HepG2 (cell line): ENCODE data around the gene MYO7A. TPM values are rescaled to one million over a fixed set of nuclear protein-coding genes. Genes with fewer than 3 reads are reported as not detected.

ENCODE experiments used
- BHLHE40 ChIP-seq: IDR thresholded peaks from 2 replicates; pipeline ENCODE4 v1.6.1; 2011; ENCODE audit warnings: low read length, improper control_type of control experiment
- GATAD1 ChIP-seq: IDR thresholded peaks from 2 replicates; pipeline ENCODE4 v1.6.1; 2016; ENCODE audit warnings: missing genetic modification reagents, missing compliant biosample characterization
- IRX3 ChIP-seq: sonication (generic); formaldehyde crosslinking; IDR thresholded peaks from 2 replicates; pipeline ENCODE4 v1.8.1; 2023; ENCODE audit warnings: mild to moderate bottlenecking, low read depth, missing genetic modification reagents, borderline replicate concordance
- MEF2D ChIP-seq: sonication (generic); formaldehyde crosslinking; IDR thresholded peaks from 2 replicates; pipeline ENCODE4 v1.5.1; 2020; ENCODE audit warnings: mild to moderate bottlenecking, missing genetic modification reagents
- MZF1 ChIP-seq: sonication (generic); formaldehyde crosslinking; IDR thresholded peaks from 2 replicates; pipeline ENCODE4 v1.8.1; 2023; ENCODE audit warnings: mild to moderate bottlenecking, missing genetic modification reagents, borderline replicate concordance
- NONO ChIP-seq, 2 experiments: fragments of 450-650 bp in 1 of 2; sonication (generic) in 1 of 2; formaldehyde crosslinking in 1 of 2; IDR thresholded peaks in 1 of 2; conservative IDR thresholded peaks in 1 of 2; 2 replicates each; pipeline versions ENCODE4 v1.6.1 to v1.8.0; 2017 to 2022; ENCODE audit warnings: mild to moderate bottlenecking in 1 of 2, missing genetic modification reagents in 1 of 2, moderate library complexity in 1 of 2
- POGZ ChIP-seq: sonication (generic); formaldehyde crosslinking; IDR thresholded peaks from 2 replicates; pipeline ENCODE4 v1.4.0; 2020; ENCODE audit warnings: mild to moderate bottlenecking, missing genetic modification reagents
- RAD21 ChIP-seq: fragments of 450-650 bp; formaldehyde crosslinking; IDR thresholded peaks from 2 replicates; pipeline ENCODE4 v1.5.0; 2020; ENCODE audit warnings: mild to moderate bottlenecking
- RFXANK ChIP-seq: IDR thresholded peaks from 2 replicates; pipeline ENCODE4 v1.6.1; 2016
- SP1 ChIP-seq, 2 experiments: fragments of 450-650 bp in 1 of 2; sonication (generic) in 1 of 2; formaldehyde crosslinking in 1 of 2; IDR thresholded peaks; 2 replicates each; pipeline versions ENCODE4 v1.4.0 to v1.6.1; 2016 to 2020; ENCODE audit warnings: missing genetic modification reagents in 1 of 2
- TMF1 ChIP-seq: sonication (generic); formaldehyde crosslinking; IDR thresholded peaks from 2 replicates; pipeline ENCODE4 v1.8.1; 2022; ENCODE audit warnings: low read depth, missing genetic modification reagents
- TOPORS ChIP-seq: sonication (generic); formaldehyde crosslinking; IDR thresholded peaks from 2 replicates; pipeline ENCODE4 v1.8.0; 2023; ENCODE audit warnings: mild to moderate bottlenecking, missing genetic modification reagents
- TP53 ChIP-seq: sonication (generic); formaldehyde crosslinking; conservative IDR thresholded peaks from 2 replicates; pipeline ENCODE4 v1.4.0; 2020; ENCODE audit warnings: missing genetic modification reagents
- ZBTB3 ChIP-seq: sonication (generic); formaldehyde crosslinking; IDR thresholded peaks from 2 replicates; pipeline ENCODE4 v1.4.0; 2020; ENCODE audit warnings: low read depth, mild to moderate bottlenecking, moderate library complexity, missing genetic modification reagents, borderline replicate concordance
- ZFP37 ChIP-seq: sonication (generic); formaldehyde crosslinking; IDR thresholded peaks from 2 replicates; pipeline ENCODE4 v1.4.0; 2020; ENCODE audit warnings: missing genetic modification reagents, borderline replicate concordance
- ZMYM3 ChIP-seq: sonication (generic); formaldehyde crosslinking; IDR thresholded peaks from 2 replicates; pipeline ENCODE4 v1.5.1; 2020; ENCODE audit warnings: mild to moderate bottlenecking, missing genetic modification reagents
- ZNF337 ChIP-seq: sonication (generic); formaldehyde crosslinking; IDR thresholded peaks from 2 replicates; pipeline ENCODE4 v1.5.1; 2020; ENCODE audit warnings: missing genetic modification reagents, low read depth, mild to moderate bottlenecking, borderline replicate concordance
- ZNF569 ChIP-seq: sonication (generic); formaldehyde crosslinking; IDR thresholded peaks from 2 replicates; pipeline ENCODE4 v1.5.0; 2020; ENCODE audit warnings: mild to moderate bottlenecking, missing genetic modification reagents, moderate library complexity, borderline replicate concordance
- ZNF660 ChIP-seq: sonication (generic); formaldehyde crosslinking; IDR thresholded peaks from 2 replicates; pipeline ENCODE4 v1.5.1; 2020; ENCODE audit warnings: mild to moderate bottlenecking, low read depth, missing genetic modification reagents, borderline replicate concordance
- ZNF713 ChIP-seq: sonication (generic); formaldehyde crosslinking; IDR thresholded peaks from 2 replicates; pipeline ENCODE4 v1.4.0; 2020; ENCODE audit warnings: mild to moderate bottlenecking, missing genetic modification reagents
- ZNF75D ChIP-seq: sonication (generic); formaldehyde crosslinking; IDR thresholded peaks from 2 replicates; pipeline ENCODE4 v1.8.1; 2023; ENCODE audit warnings: missing genetic modification reagents, mild to moderate bottlenecking, borderline replicate concordance
- ZNF83 ChIP-seq: sonication (generic); formaldehyde crosslinking; IDR thresholded peaks from 2 replicates; pipeline ENCODE4 v1.4.0; 2020; ENCODE audit warnings: missing genetic modification reagents, mild to moderate bottlenecking, borderline replicate concordance
- ZNF883 ChIP-seq: sonication (generic); formaldehyde crosslinking; IDR thresholded peaks from 2 replicates; pipeline ENCODE4 v1.5.1; 2020; ENCODE audit warnings: mild to moderate bottlenecking, missing genetic modification reagents; ENCODE audit errors: not compliant biosample characterization
- ZSCAN20 ChIP-seq: sonication (generic); formaldehyde crosslinking; IDR thresholded peaks from 2 replicates; pipeline ENCODE4 v1.4.0; 2020; ENCODE audit warnings: missing genetic modification reagents, mild to moderate bottlenecking, borderline replicate concordance
- polyA plus RNA-seq, 8 experiments: library from polyadenylated mRNA; depleted of rRNA in 3 of 8; stranded (reverse) in 7 of 8; unstranded in 1 of 8; fragments of >200 nt; fragmentation: Illumina TruSeq in 4 of 8; extraction: Trizol in 4 of 8; gene quantifications; 2 replicates each; pipeline versions ENCODE4 v1.2.1 to v1.2.3, GENCODE V29; 2011 to 2016; ENCODE audit warnings: low read depth in 4 of 8, missing spikeins in 1 of 8, mixed read lengths in 1 of 8; ENCODE audit not compliant: insufficient read depth in 1 of 8
- total RNA-seq, 5 experiments: library from RNA; depleted of rRNA; stranded (reverse); fragments of >200 nt; fragmentation: Illumina TruSeq; extraction: Trizol; gene quantifications; 2 replicates each; pipeline ENCODE4 v1.2.3, GENCODE V29; 2016; ENCODE audit warnings: low read depth in 1 of 5
- TF ChIP-seq, protein P1 (sequence below): sonication (generic); formaldehyde crosslinking; IDR thresholded peaks from 2 replicates; pipeline ENCODE4 v1.4.0; 2020; ENCODE audit warnings: missing genetic modification reagents
- TF ChIP-seq, protein P2 (sequence below): sonication (generic); formaldehyde crosslinking; IDR thresholded peaks from 2 replicates; pipeline ENCODE4 v1.8.1; 2023; ENCODE audit warnings: missing genetic modification reagents, inconsistent platforms, borderline replicate concordance

MYO7A gene
- total and polyA plus RNA-seq, 2 of the 13 experiments (the other 11 are each of a cell fraction or from before 2014, with no cell fraction given) = 7.5 to 10.0 TPM

DNA sequence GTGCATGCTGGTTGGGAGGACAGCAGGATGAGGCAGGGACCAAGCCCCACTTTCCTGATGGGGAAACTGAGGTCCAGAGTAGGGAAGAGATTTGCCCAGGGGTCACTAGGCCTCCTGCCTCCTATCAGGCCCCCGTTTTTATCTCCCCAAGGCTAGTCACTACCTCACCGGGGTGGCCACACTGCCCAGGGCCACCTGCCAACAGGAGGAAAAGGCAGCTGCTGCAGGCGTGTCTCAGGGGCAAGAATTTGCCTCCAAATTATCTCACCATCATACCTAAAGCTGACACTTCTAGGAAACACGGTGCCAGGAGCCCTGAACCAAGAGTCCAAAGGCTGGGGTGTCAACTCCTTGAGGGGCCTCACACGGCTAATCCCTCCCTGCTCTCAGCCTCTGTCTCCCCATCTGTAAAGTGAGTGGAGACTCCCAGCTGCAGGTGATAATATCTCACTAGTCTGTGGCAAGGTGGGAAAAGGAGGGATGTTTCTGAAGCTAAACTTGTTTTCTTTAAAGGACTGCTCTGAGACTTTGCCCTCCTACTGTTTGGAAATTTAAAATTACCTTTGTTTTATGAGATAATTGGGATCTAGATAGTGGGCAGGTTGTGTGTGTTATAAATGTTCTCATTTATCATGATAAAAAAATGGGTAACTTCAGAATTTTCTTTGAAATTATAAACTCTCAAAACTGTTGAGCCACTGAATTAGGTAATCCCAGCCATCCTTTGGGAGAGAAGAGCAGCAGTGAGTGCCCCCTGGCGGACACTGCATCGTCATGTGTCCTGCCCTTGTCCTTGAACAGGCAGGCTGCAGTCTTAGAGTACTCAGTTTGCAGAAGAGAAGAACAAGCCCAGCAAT lies 60.0 kb downstream of the MYO7A start (continued):
- TF ChIP-seq TP53 (no peak), ZNF660 (CRISPR knock-in tag) (no peak), ZNF713 (CRISPR knock-in tag) (no peak), ZSCAN20 (CRISPR knock-in tag) (no peak), ZBTB3 (CRISPR knock-in tag) (no peak), RAD21 (CRISPR knock-in tag) (peak; percentile 85), ZNF883 (CRISPR knock-in tag) (no peak), ZNF337 (CRISPR knock-in tag) (no peak), ZNF83 (no peak), TOPORS (CRISPR knock-in tag) (no peak), TMF1 (CRISPR knock-in tag) (no peak), GATAD1 (0 out of 2 replicates have a peak, but pooled peaks have one; percentile 35), MZF1 (no peak), ZFP37 (CRISPR knock-in tag) (no peak), ZMYM3 (CRISPR knock-in tag) (no peak), SP1 (IDR thresholded peaks at IDR 0.05) (no peak), SP1 (CRISPR knock-in tag; IDR thresholded peaks at IDR 0.05) (no peak), POGZ (CRISPR knock-in tag) (no peak), IRX3 (no peak), RFXANK (CRISPR knock-in tag) (no peak), ZNF569 (CRISPR knock-in tag) (no peak), ZNF75D (CRISPR knock-in tag) (no peak), NONO (IDR thresholded peaks at IDR 0.05) (no peak), NONO (CRISPR knock-in tag; conservative IDR thresholded peaks at IDR 0.05) (no peak), BHLHE40 (no peak), MEF2D (CRISPR knock-in tag) (no peak)
- TF ChIP-seq, protein P1, sequence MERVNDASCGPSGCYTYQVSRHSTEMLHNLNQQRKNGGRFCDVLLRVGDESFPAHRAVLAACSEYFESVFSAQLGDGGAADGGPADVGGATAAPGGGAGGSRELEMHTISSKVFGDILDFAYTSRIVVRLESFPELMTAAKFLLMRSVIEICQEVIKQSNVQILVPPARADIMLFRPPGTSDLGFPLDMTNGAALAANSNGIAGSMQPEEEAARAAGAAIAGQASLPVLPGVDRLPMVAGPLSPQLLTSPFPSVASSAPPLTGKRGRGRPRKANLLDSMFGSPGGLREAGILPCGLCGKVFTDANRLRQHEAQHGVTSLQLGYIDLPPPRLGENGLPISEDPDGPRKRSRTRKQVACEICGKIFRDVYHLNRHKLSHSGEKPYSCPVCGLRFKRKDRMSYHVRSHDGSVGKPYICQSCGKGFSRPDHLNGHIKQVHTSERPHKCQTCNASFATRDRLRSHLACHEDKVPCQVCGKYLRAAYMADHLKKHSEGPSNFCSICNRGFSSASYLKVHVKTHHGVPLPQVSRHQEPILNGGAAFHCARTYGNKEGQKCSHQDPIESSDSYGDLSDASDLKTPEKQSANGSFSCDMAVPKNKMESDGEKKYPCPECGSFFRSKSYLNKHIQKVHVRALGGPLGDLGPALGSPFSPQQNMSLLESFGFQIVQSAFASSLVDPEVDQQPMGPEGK (CRISPR knock-in tag) = peak; percentile 20; the same call in 1 of the 2 replicates
- TF ChIP-seq, protein P2, sequence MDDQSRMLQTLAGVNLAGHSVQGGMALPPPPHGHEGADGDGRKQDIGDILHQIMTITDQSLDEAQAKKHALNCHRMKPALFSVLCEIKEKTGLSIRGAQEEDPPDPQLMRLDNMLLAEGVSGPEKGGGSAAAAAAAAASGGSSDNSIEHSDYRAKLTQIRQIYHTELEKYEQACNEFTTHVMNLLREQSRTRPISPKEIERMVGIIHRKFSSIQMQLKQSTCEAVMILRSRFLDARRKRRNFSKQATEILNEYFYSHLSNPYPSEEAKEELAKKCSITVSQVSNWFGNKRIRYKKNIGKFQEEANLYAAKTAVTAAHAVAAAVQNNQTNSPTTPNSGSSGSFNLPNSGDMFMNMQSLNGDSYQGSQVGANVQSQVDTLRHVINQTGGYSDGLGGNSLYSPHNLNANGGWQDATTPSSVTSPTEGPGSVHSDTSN (CRISPR knock-in tag) = no peak
